ENCODE measurements around the gene SPATC1L.

Gene SPATC1L

GRCh38 chr21:46165098-46165497, 19.2 kb downstream of the SPATC1L start:
- in situ Hi-C loops (cut with MboI; ENCODE audit: low sequenced_read_pairs) = no loop called here

- in situ Hi-C loops (cut with MboI; ENCODE audit: low sequenced_read_pairs) = no loop called here
Observed at GRCh38 chr21:46163380-46163779, 20.9 kb downstream of the SPATC1L start.

- in situ Hi-C loops (cut with MboI; ENCODE audit: low sequenced_read_pairs) = no loop called here
Observed at GRCh38 chr21:46161633-46162592, 22.3 kb downstream of the SPATC1L start.

GRCh38 chr21:46160907-46161632, 23.2 kb downstream of the SPATC1L start:
- in situ Hi-C loops (cut with MboI; ENCODE audit: low sequenced_read_pairs) = no loop called here

GRCh38 chr21:46160657-46160906, 23.7 kb downstream of the SPATC1L start:
- in situ Hi-C loops (cut with MboI; ENCODE audit: low sequenced_read_pairs) = no loop called here

GRCh38 chr21:46159841-46160656, 24.2 kb downstream of the SPATC1L start:
- in situ Hi-C loops (cut with MboI; ENCODE audit: low sequenced_read_pairs) = no loop called here

- in situ Hi-C loops (cut with MboI; ENCODE audit: low sequenced_read_pairs) = no loop called here
Observed at GRCh38 chr21:46159390-46159789, 24.9 kb downstream of the SPATC1L start.

GRCh38 chr21:46158666-46159300, 25.5 kb downstream of the SPATC1L start:
- in situ Hi-C loops (cut with MboI; ENCODE audit: low sequenced_read_pairs) = no loop called here

- in situ Hi-C loops (cut with MboI; ENCODE audit: low sequenced_read_pairs) = no loop called here
Observed at GRCh38 chr21:46157987-46158451, 26.2 kb downstream of the SPATC1L start.

GRCh38 chr21:46157396-46157986, 26.8 kb downstream of the SPATC1L start:
- in situ Hi-C loops (cut with MboI; ENCODE audit: low sequenced_read_pairs) = no loop called here

- in situ Hi-C loops (cut with MboI; ENCODE audit: low sequenced_read_pairs) = no loop called here
Observed at GRCh38 chr21:46156678-46157077, 27.6 kb downstream of the SPATC1L start.

- in situ Hi-C loops (cut with MboI; ENCODE audit: low sequenced_read_pairs) = no loop called here
Observed at GRCh38 chr21:46156378-46156645, 27.9 kb downstream of the SPATC1L start.

- in situ Hi-C loops (cut with MboI; ENCODE audit: low sequenced_read_pairs) = no loop called here
Observed at GRCh38 chr21:46155514-46156377, 28.5 kb downstream of the SPATC1L start, which contains the start of gene FTCD. FTCD (minus strand) TSS chr21:46155579; CDS start chr21:46155523, 56 bp downstream.

- in situ Hi-C loops (cut with MboI; ENCODE audit: low sequenced_read_pairs) = no loop called here
Observed at GRCh38 chr21:46154955-46155513, 29.2 kb downstream of the SPATC1L start.

- in situ Hi-C loops (cut with MboI; ENCODE audit: low sequenced_read_pairs) = no loop called here
Observed at GRCh38 chr21:46154155-46154954, 29.9 kb downstream of the SPATC1L start.

GRCh38 chr21:46153247-46154154, 30.8 kb downstream of the SPATC1L start:
- in situ Hi-C loops (cut with MboI; ENCODE audit: low sequenced_read_pairs) = no loop called here

- in situ Hi-C loops (cut with MboI; ENCODE audit: low sequenced_read_pairs) = no loop called here
Observed at GRCh38 chr21:46152927-46153246, 31.4 kb downstream of the SPATC1L start.

All from HL-60/S4 (cell line).